IMR-90 (cell line): Measurements from ENCODE around the gene C9orf50. TPM values are rescaled to one million over a fixed set of nuclear protein-coding genes. Genes with fewer than 3 reads are reported as not detected.

Source experiments
- polyA plus RNA-seq, 3 experiments: library from polyadenylated mRNA; depleted of rRNA; stranded (reverse); fragments of >200 nt; gene quantifications; 2 replicates each; pipeline ENCODE4 v1.2.3, GENCODE V29; 2012; ENCODE audit warnings: low replicate concordance in 1 of 3
- total RNA-seq: library from RNA; depleted of rRNA; stranded (reverse); fragments of >200 nt; gene quantifications from 2 replicates; pipeline ENCODE4 v1.2.3, GENCODE V29; 2012; rRNA removed

C9orf50 gene
- total and polyA plus RNA-seq, 2 of the 4 experiments (the other 2 are of a cell fraction), result 0.09 TPM; not detected in 1

Other genes starting within 250 kb of the C9orf50 start
- gene NTMT1, start 5.1 kb upstream of the C9orf50 start, total RNA-seq, result 67.8 and 68.1 TPM in 2 replicates
- 88.1 and 108 TPM in 2 replicates for gene NTMT1, start 5.1 kb upstream of the C9orf50 start, polyA plus RNA-seq (2012; rRNA removed)
- 9.4 and 9.7 TPM in 2 replicates for gene ASB6, start 21.1 kb upstream of the C9orf50 start, total RNA-seq
- gene ASB6, start 21.1 kb upstream of the C9orf50 start, polyA plus RNA-seq (2012; rRNA removed), result 28.9 and 31.4 TPM in 2 replicates
- 12.7 and 13.1 TPM in 2 replicates for gene PRRX2, start 44.5 kb upstream of the C9orf50 start, total RNA-seq
- gene PRRX2, start 44.5 kb upstream of the C9orf50 start, polyA plus RNA-seq (2012; rRNA removed), result 35.5 and 45.9 TPM in 2 replicates
- gene PTGES, start 131.9 kb upstream of the C9orf50 start, total RNA-seq, result 2.8 and 3.2 TPM in 2 replicates
- gene PTGES, start 131.9 kb upstream of the C9orf50 start, polyA plus RNA-seq (2012; rRNA removed), result 6.3 TPM in 2 replicates
- gene TOR1B, start 182.1 kb upstream of the C9orf50 start, total RNA-seq, result 15.6 and 16.4 TPM in 2 replicates
- gene TOR1B, start 182.1 kb upstream of the C9orf50 start, polyA plus RNA-seq (2012; rRNA removed), result 20.5 and 21.0 TPM in 2 replicates
- gene TOR1A, start 203.0 kb upstream of the C9orf50 start, total RNA-seq, result 27.1 and 34.4 TPM in 2 replicates
- 67.5 and 74.2 TPM in 2 replicates for gene TOR1A, start 203.0 kb upstream of the C9orf50 start, polyA plus RNA-seq (2012; rRNA removed)
- gene C9orf78, start 214.2 kb upstream of the C9orf50 start, total RNA-seq, result 29.8 and 57.5 TPM in 2 replicates
- 36.7 and 46.0 TPM in 2 replicates for gene C9orf78, start 214.2 kb upstream of the C9orf50 start, polyA plus RNA-seq (2012; rRNA removed)
- 3.8 and 4.4 TPM in 2 replicates for gene USP20, start 214.4 kb upstream of the C9orf50 start, total RNA-seq
- gene USP20, start 214.4 kb upstream of the C9orf50 start, polyA plus RNA-seq (2012; rRNA removed), result 21.6 and 26.4 TPM in 2 replicates